Measurements from ENCODE around the gene BAHCC1. TPM values are rescaled to one million over a fixed set of nuclear protein-coding genes. Genes with fewer than 3 reads are reported as not detected.
A peak's percentile ranks its signal among the peaks of the same experiment; 100 is the strongest.

Gene BAHCC1
- total RNA-seq, 1 experiment from 2014 or later: 11.0 TPM

- DNase-seq (ENCODE audit: low read depth): no peak
These were observed 28.1 kb upstream of the BAHCC1 start for GRCh38 chr17:81367171-81367570.

GRCh38 chr17:81368161-81369022 lies 26.9 kb upstream of the BAHCC1 start:
- DNase-seq (ENCODE audit: low read depth): no peak

- DNase-seq (ENCODE audit: low read depth): no peak
These were observed 25.0 kb upstream of the BAHCC1 start for GRCh38 chr17:81370294-81370693.

GRCh38 chr17:81371910-81372760 lies 23.1 kb upstream of the BAHCC1 start:
- DNase-seq (ENCODE audit: low read depth): peak; percentile 48

GRCh38 chr17:81373536-81374160 lies 21.6 kb upstream of the BAHCC1 start:
- DNase-seq (ENCODE audit: low read depth): no peak

GRCh38 chr17:81374890-81375289 lies 20.4 kb upstream of the BAHCC1 start:
- DNase-seq (ENCODE audit: low read depth): no peak

GRCh38 chr17:81376946-81377714 lies 18.1 kb upstream of the BAHCC1 start:
- no peak for DNase-seq (ENCODE audit: low read depth)

GRCh38 chr17:81378941-81379511 lies 16.2 kb upstream of the BAHCC1 start:
- DNase-seq (ENCODE audit: low read depth): no peak

GRCh38 chr17:81379523-81379942 lies 15.7 kb upstream of the BAHCC1 start:
- no peak for DNase-seq (ENCODE audit: low read depth)

- no peak for DNase-seq (ENCODE audit: low read depth)
These were observed 15.1 kb upstream of the BAHCC1 start for GRCh38 chr17:81380131-81380530.

GRCh38 chr17:81380666-81381518 lies 14.4 kb upstream of the BAHCC1 start:
- DNase-seq (ENCODE audit: low read depth): no peak

- DNase-seq (ENCODE audit: low read depth): no peak
These were observed 13.4 kb upstream of the BAHCC1 start for GRCh38 chr17:81381632-81382577.

GRCh38 chr17:81382851-81383250 lies 12.4 kb upstream of the BAHCC1 start:
- no peak for DNase-seq (ENCODE audit: low read depth)

- DNase-seq (ENCODE audit: low read depth): no peak
These were observed 11.5 kb upstream of the BAHCC1 start for GRCh38 chr17:81383504-81384421.

GRCh38 chr17:81384929-81385319 lies 10.3 kb upstream of the BAHCC1 start:
- no peak for DNase-seq (ENCODE audit: low read depth)

- no peak for DNase-seq (ENCODE audit: low read depth)
These were observed 9.7 kb upstream of the BAHCC1 start for GRCh38 chr17:81385320-81386111.

GRCh38 chr17:81386141-81386645 lies 9.1 kb upstream of the BAHCC1 start:
- no peak for DNase-seq (ENCODE audit: low read depth)

Measured in Daoy (cell line).